Gastrocnemius medialis (tissue), 4 donors: ENCODE measurements around the gene FAM234A. TPM values are rescaled to one million over a fixed set of nuclear protein-coding genes. Genes with fewer than 3 reads are reported as not detected.
"Not testable (repeated sequence)": the region's sequence is repeated elsewhere in the genome, so short reads cannot be mapped to it uniquely, and the experiment has no call there.

Source experiments
- ATAC-seq, 2 donors: fragments of 150-250 bp; one replicate each; pipeline ENCODE4 v1.9.1; 2016
- DNase-seq, 2 donors: peaks; one replicate each; pipeline ENCODE4 v3.0.0-alpha.2; 2019
- H3K27ac ChIP-seq, 4 donors: fragments of 200-600 bp; sonication (generic); 1 replicate in 1 of 4; 2 replicates in 3 of 4; pipeline ENCODE4 v1.5.1; 2016 to 2018; ENCODE audit warnings: mild to moderate bottlenecking in 2 of 4, moderate library complexity in 1 of 4
- H3K27me3 ChIP-seq, 3 donors: fragments of 200-600 bp; sonication (generic) in 2 of 3; 1 replicate in 1 of 3; 2 replicates in 2 of 3; pipeline versions ENCODE4 v1.5.1 to v1.6.0; 2016 to 2019; ENCODE audit warnings: mild to moderate bottlenecking in 1 of 3, moderate library complexity in 1 of 3
- H3K36me3 ChIP-seq, 2 donors: fragments of 200-600 bp; sonication (generic) in 1 of 2; one replicate each; pipeline ENCODE4 v1.5.1; 2017 to 2018
- H3K4me1 ChIP-seq, 2 donors: fragments of 200-600 bp; sonication (generic) in 1 of 2; one replicate each; pipeline ENCODE4 v1.5.1; 2016 to 2017; ENCODE audit warnings: mild to moderate bottlenecking in 2 of 2
- H3K4me3 ChIP-seq, 4 donors: fragments of 200-600 bp; sonication (generic) in 3 of 4; 1 replicate in 1 of 4; 2 replicates in 3 of 4; pipeline ENCODE4 v1.5.1; 2016 to 2019; ENCODE audit warnings: mild to moderate bottlenecking in 2 of 4
- H3K9me3 ChIP-seq, 3 donors: fragments of 200-600 bp; sonication (generic) in 2 of 3; 1 replicate in 1 of 3; 2 replicates in 2 of 3; pipeline ENCODE4 v1.5.1; 2016 to 2019
- POLR2A ChIP-seq, 2 donors: fragments of 450-650 bp; IDR thresholded peaks; one replicate each; pipeline ENCODE4 v1.6.1; 2017; ENCODE audit warnings: antibody characterized with exemption in 2 of 2, mild to moderate bottlenecking in 2 of 2, moderate library complexity in 2 of 2
- in situ Hi-C, 4 donors: fragments of 200-750 bp; cut with MboI; loops; one replicate each; pipeline versions ENCODE4 v1.15.0 to v1.8.0; 2017; ENCODE audit warnings: low sequenced_read_pairs in 4 of 4
- intact Hi-C: fragments of 100-400 bp; cut with DNase I; formaldehyde crosslinking; loops from one replicate; pipeline ENCODE4 v1.15.1; 2023; ENCODE audit warnings: low total_unique reads
- total RNA-seq, 4 donors: library from RNA; depleted of rRNA; stranded (reverse); fragments of >200 nt; gene quantifications; one replicate each; pipeline versions ENCODE4 v1.1.0 to v1.2.3, GENCODE V29; 2016
- TF ChIP-seq, protein P1 (sequence below), 5 experiments: fragments of 450-650 bp in 3 of 5; fragments of 200-600 bp in 2 of 5; sonication (generic) in 2 of 5; IDR thresholded peaks in 4 of 5; conservative IDR thresholded peaks in 1 of 5; 1 replicate in 4 of 5; 2 replicates in 1 of 5; pipeline ENCODE4 v1.5.1; 2016 to 2019; ENCODE audit warnings: antibody characterized with exemption in 5 of 5, mild to moderate bottlenecking in 3 of 5, moderate library complexity in 3 of 5

The FAM234A gene
- total RNA-seq, 4 donors from 2014 or later = 85.2 to 288 (median 251) TPM

DNA sequence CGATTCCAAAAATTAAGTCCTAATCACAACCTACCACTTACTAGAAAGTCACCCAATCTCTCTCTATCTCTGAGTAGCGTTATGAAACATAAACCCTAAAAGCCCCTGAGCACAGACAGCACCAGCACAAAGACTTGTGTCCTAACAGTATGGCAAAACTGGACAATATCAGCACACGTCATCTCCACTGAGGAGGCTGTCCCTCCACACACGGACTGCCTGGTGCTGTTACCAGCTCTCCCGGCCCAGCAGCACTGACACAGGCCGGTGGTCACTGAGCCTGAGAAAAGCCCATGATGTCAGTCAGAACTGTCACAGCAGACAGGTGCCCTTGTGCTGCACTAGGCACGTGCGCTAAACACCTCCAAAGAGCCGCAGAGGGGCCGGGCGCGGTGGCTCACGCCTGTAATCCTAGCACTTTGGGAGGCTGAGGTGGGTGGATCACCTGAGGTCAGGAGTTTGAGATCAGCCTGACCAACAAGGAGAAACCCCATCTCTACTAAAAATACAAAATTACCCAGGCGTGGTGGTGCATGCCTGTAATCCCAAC is 22.9 kb upstream of the FAM234A start:
- intact Hi-C loops, H3K4me3 ChIP-seq, H3K9me3 ChIP-seq, H3K27me3 ChIP-seq, in situ Hi-C loops: not testable (repeated sequence)
- peak in 1 of 2 donors; percentile 25 for DNase-seq
- ATAC-seq = peak in 1 of 2 donors; percentile 22
- H3K27ac ChIP-seq = peak overlapping the region in 2 of 4 donors; percentile 55 to 68
- H3K4me1 ChIP-seq = peaks cover 8 to 17% of the 10 kb centered on the region in 2 donors
- TF ChIP-seq POLR2A (IDR thresholded peaks at IDR 0.05) = peak in 1 of 2 donors; percentile 12
- peaks cover 0 to 57% of the 10 kb centered on the region in 2 donors for H3K36me3 ChIP-seq

DNA sequence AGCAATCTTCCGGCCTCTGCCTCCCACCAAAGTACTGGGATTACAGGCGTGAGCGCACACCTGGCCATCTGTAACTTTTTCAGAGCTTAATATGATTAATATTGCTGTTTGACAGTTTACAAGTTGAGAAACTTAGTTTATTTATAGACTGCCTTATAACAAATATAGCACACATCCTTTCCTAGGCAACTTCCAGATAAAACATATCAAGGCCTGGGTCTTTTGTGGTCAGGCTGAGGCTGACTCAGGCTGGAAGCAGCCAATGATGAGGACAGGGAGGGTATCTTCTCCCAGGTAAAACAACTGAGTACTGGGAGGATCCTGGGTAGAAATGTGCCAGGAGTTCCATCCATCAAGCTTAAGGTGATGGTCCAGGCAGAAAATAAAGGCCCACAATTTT is 21.6 kb upstream of the FAM234A start:
- intact Hi-C loops = no loop called here
- Histone ChIP-seq H3K27me3 (no peaks in the 10 kb centered on the region), H3K4me1 (peaks cover 8 to 17% of the 10 kb centered on the region in 2 donors), H3K9me3 (no peaks in the 10 kb centered on the region), H3K36me3 (peaks cover 0 to 57% of the 10 kb centered on the region in 2 donors), H3K27ac (peak overlapping the region; percentile 42 to 68 (median 52)), H3K4me3 (no peak overlapping the region)
- no peak for TF ChIP-seq POLR2A (IDR thresholded peaks at IDR 0.05)
- TF ChIP-seq, protein P1, sequence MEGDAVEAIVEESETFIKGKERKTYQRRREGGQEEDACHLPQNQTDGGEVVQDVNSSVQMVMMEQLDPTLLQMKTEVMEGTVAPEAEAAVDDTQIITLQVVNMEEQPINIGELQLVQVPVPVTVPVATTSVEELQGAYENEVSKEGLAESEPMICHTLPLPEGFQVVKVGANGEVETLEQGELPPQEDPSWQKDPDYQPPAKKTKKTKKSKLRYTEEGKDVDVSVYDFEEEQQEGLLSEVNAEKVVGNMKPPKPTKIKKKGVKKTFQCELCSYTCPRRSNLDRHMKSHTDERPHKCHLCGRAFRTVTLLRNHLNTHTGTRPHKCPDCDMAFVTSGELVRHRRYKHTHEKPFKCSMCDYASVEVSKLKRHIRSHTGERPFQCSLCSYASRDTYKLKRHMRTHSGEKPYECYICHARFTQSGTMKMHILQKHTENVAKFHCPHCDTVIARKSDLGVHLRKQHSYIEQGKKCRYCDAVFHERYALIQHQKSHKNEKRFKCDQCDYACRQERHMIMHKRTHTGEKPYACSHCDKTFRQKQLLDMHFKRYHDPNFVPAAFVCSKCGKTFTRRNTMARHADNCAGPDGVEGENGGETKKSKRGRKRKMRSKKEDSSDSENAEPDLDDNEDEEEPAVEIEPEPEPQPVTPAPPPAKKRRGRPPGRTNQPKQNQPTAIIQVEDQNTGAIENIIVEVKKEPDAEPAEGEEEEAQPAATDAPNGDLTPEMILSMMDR (IDR thresholded peaks at IDR 0.05 in 4 of 5, conservative IDR thresholded peaks at IDR 0.05 in 1 of 5) = no peak
- ATAC-seq (no peak), DNase-seq (no peak)
- in situ Hi-C loops = no loop called here

DNA sequence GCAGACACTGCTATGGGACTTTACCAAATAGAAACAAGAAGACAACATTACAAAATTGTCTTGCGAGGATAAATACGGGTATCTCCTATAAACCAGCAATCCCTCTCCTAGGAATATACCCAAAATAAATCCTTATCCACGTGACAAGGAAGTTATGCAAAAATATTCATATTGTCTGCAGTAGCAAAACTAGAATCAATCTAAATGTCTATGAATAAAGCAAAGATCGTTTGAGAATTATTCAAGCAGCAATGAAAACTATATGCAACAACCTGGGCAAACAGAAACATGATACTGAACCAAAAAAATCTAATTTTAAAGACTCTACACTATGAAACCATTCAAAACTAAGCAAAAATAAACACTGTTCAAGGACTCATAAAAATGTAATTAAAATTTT is 14.6 kb upstream of the FAM234A start:
- no peaks in the 10 kb centered on the region for H3K9me3 ChIP-seq
- in situ Hi-C loops (no loop called here), intact Hi-C loops (no loop called here)
- peaks cover 0 to 93% of the 10 kb centered on the region in 2 donors for H3K36me3 ChIP-seq
- H3K27me3 ChIP-seq = no peaks in the 10 kb centered on the region
- ATAC-seq = no peak
- DNase-seq = no peak
- TF ChIP-seq, protein P1 (IDR thresholded peaks at IDR 0.05 in 4 of 5, conservative IDR thresholded peaks at IDR 0.05 in 1 of 5) = no peak
- TF ChIP-seq POLR2A (IDR thresholded peaks at IDR 0.05) = no peak
- no peaks in the 10 kb centered on the region for H3K4me1 ChIP-seq
- no peak overlapping the region for H3K4me3 ChIP-seq
- H3K27ac ChIP-seq = no peak overlapping the region

DNA sequence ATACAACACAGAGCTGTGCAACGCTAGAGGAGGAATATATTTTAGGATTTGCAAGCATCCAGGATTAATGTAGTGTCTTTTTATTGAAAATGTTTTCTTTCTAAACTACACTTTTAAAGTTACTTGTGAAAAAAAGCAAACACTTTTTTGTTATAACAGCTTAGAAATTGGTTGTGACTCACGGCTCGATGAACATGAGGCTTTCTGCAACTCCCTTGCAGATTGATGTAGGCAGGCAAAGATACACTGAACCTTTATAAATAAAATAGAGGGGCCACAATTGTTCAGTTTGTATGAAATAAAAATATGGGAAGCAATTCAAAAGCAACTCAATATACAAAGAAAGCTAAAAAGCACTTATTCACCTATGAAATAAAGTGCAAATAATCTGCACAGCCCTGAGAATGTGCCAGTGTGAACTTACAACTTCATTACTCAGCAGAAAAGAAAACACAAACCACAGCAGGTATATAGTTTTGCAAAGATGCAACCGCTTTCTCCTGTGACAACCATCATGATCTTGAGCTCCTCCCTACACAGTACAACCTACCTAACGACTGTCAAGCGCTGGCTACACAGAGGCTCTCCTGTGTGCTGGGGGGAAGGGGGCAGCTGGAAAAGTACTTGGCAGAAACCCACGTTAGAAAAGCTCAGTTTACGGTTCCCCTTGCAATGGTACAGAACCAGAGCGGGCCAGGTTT is 6.3 kb upstream of the FAM234A start:
- DNase-seq = no peak
- no peaks in the 10 kb centered on the region for H3K9me3 ChIP-seq
- intact Hi-C loops = no loop called here
- H3K4me3 ChIP-seq = peak overlapping the region; percentile 73 to 93 (median 90)
- peak overlapping the region; percentile 92 to 98 (median 94) for H3K27ac ChIP-seq
- H3K27me3 ChIP-seq = no peaks in the 10 kb centered on the region
- no peak for ATAC-seq
- H3K36me3 ChIP-seq = peaks cover 6 to 47% of the 10 kb centered on the region in 2 donors
- in situ Hi-C loops = no loop called here
- H3K4me1 ChIP-seq = peaks cover 10 to 18% of the 10 kb centered on the region in 2 donors
- TF ChIP-seq POLR2A (IDR thresholded peaks at IDR 0.05) = no peak
- TF ChIP-seq, protein P1 (IDR thresholded peaks at IDR 0.05 in 4 of 5, conservative IDR thresholded peaks at IDR 0.05 in 1 of 5) = no peak
